GM18505 (cell line): Measurements from ENCODE around the gene LAGE3.

Source experiments
- ATAC-seq: cut with Tn5 transposase; IDR thresholded peaks from one replicate; pipeline ENCODE4 v1.9.1; 2021; ENCODE audit not compliant: unreplicated experiment
- POLR2A ChIP-seq: IDR thresholded peaks from 4 replicates; pipeline ENCODE4 v1.6.1; 2011; ENCODE audit warnings: borderline replicate concordance; ENCODE audit not compliant: insufficient read depth, insufficient read length; ENCODE audit errors: extremely low read depth

LAGE3 gene

DNA sequence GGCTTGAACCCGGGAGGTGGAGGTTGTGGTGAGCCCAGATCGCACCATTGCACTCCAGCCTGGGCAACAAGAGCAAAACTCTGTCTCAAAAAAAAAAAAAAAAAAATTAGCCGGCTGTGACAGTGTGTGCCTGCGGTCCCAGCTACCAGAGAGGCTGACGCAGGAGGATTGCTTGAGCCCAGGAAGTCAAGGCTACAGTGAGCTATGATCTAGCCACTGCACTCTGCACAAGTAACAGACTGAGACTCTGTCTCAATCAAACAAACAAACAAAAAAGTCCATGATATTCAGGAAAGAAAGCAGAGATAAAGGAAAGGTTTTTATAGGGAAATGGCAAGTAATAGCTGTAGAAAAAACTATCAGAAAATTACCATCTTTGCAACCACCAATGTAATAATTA lies 2.1 kb upstream of the LAGE3 start:
- no peak for ATAC-seq

DNA sequence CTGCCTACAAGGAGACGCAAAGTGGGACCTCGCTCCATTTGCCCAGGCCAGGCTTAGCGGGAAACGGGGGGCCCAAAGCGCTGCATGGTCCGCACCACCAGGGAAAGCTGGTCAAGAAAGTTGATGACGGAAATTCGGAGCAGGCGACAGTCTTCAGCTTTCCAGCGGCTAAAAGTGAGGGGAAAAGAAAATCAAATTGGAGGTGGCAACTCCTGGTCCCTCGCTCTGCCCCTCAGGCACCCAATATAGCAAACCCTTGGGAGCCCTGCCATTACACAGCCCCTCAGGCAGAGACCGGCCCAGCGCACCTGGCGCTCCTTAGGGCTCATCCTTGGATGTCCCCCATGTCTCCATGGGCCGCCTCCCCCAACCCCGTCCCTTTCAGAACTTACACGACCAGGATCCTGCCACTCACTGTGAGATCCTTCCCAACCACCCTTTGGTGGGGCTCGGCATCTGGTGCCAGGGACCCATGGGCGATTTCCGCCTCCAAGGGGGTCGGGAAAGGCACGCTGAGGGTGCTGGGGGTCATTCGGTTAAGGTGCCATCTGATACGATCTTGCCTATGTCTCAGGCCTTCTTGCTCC lies 1.1 kb downstream of the LAGE3 start:
- no peak for ATAC-seq
- TF ChIP-seq POLR2A: no peak

More for the DNA sequence above, 2.1 kb upstream of the LAGE3 start:
- no peak for TF ChIP-seq POLR2A

DNA sequence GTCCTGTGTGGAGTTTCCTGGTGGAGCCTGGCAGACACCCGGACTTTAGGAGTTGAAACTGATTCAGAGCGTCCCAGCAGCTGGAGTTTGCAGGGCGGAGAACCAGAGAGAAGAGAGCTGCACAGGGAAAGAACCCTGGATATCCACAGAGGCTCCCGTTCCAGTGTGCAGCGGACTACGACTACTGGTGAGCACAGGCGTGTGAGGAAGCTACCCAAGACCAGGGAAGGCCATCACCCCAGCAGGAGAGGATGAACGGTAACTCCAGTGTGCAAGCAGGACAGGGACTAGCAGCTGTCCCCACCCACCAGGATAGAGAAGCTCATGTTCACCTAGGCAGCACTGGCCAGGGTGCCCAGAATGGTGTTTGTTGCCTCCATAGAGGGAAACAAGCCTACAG lies 2.3 kb downstream of the LAGE3 start:
- ATAC-seq: no peak
- TF ChIP-seq POLR2A: no peak

DNA sequence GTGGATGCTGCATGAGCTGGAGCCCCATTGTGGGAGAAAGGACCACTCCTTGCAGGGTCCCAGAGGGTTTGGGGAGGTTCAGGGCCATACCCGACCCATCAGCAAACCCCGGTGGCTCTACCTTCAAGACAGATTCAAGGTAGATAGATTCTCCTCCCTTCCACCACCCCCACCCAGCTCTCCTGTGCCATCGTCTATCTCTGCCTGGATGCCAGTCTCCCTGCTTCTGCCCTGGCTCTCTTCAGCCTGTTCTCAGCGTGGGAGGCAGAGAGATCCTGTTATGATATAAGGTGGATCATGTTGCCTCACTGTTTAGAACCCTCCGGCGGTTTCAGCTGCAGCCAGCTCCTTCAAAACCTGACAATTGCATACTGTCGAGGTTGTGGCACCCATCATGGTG lies 5.4 kb downstream of the LAGE3 start:
- no peak for TF ChIP-seq POLR2A
- ATAC-seq: no peak

DNA sequence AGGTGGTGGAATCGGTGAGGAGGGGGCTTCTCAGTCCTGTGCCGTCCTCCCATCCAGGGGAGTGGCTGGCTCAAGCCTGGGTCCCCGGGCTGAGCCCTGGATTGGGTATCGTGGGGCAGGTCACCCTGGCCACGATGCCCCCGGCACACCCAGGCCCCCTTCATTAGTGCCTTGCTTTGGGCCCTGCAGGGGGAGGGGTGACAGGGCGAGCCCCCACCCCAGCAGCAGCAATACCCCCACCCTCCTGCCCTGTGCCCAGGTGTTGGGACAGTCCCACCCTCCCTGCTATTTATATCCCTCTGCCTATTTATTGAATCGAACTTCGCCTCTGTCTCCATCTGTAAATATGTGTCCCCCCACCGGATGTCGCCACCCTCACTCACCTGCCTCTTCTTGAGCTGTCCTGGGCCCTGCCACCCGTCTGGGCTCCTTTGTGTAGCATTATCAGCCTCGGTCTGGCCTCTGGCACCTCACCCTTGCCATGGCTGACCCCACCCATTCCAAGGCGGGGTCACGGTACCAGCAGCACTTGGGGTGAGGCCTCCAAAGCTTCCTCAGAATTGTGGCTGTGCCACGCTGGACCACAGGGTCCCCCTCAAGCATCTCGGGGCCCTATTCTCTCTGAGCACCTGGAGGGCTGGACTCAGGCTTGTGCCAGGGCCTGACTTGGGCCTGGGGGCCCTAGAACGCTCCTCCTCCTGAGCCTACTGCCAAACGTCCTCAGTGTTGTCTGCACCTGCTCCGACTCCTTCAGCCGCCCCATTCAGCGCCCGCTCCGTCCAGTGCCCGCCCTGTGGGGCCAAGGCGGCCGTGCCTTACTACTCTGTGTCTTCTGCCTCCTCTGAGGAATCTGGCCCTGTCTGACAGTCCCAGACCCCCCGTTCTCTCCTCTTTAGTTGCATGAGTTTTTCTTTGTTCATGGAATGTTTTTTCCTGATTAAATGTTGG lies 6.1 kb downstream of the LAGE3 start:
- no peak for ATAC-seq
- TF ChIP-seq POLR2A: no peak

DNA sequence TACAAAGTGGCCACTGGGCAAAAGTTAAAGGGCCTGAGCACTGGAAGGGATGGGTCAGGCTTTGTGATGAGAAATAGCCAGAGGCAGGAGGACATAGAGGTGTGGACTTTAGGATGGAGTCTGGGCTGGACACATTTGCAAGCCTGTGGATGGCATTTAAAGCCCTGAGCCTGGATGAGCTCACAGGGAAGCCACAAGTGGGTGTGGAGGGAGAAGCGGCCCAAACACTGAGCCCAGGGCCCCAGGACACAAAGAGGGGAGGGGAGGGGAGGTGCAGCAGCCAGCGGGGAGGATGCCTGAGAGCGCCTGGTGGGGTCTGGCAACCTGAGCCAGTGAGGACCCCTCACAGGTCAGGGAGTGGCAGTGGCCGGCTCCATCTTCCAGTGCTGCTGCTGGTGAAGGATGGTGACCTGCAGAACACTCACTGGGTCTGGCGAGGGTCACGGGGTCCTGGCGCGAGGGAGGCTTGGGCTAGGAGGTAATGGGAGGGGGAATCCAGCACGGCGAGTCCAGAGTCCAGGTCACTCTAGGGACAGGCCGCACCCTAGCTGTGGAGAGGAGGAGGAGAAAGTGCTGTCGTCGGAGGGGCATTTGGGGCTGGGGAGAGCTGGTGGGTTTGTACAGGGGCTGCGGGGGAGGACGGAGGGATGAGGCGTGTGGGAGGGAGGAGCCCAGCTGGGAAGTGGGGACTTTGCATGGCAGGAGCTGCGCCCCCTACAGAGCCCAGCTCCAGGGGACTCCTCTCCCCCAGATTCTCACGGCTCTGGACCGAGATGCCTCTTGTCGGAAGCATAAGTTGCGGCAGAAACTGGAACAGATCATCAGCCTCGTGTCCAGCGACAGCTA lies 7.0 kb downstream of the LAGE3 start:
- no peak for ATAC-seq
- no peak for TF ChIP-seq POLR2A

DNA sequence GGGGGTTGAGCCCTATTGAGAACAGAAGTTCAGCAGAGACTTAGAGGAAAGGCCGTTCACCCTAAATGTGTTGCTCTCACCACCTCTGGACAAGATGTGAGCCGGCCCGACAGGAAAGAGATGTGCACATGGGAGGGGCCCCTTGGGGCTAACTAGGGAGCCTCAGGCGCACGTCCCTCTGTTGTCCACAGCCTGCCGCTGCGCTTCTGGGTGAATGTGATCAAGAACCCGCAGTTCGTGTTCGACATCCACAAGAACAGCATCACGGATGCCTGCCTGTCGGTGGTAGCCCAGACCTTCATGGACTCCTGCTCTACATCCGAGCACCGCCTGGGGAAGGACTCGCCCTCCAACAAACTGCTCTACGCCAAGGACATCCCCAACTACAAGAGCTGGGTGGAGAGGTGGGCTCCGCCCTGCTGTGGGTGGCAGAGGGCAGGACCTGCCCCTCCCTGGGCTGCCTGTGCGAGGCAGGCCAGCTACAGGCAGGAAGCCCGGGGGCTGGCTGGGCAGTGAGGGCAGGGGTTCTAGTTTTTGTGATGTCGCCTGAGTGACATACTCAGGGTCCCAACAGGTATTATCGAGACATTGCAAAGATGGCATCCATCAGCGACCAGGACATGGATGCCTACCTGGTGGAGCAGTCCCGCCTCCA lies 8.0 kb downstream of the LAGE3 start:
- ATAC-seq: no peak
- TF ChIP-seq POLR2A: no peak

DNA sequence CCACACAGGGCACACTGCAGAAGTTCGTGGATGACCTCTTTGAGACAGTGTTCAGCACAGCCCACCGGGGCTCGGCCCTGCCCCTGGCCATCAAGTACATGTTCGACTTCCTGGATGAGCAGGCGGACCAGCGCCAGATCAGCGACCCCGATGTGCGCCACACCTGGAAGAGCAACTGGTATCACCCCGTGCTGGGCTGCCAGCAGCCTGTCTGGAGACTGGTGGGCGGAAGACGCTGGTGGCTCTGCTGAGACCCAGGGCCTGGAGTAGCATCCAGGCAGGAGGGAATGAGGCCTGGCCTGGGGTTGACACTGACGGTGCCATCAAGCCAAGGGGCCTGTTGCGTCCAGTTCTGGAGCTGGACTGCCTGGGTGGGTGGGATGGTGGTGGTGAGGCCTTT lies 8.6 kb downstream of the LAGE3 start:
- no peak for TF ChIP-seq POLR2A

DNA sequence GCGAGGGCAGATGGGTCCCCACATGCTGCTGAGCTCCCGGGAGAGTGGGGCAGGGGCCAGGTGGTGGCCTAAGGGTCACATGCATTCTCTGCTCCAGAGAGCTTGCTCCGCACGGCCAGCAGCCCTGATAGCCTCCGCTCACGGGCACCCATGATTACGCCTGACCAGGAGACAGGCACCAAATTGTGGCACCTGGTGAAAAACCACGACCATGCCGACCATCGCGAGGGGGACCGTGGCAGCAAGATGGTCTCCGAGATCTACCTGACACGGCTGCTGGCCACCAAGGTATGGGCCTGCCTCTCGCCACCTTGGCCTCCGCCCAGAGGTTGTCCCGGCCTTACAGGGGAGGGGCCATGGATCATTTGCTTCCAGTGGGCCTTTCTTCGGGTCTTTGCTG lies 9.2 kb downstream of the LAGE3 start:
- TF ChIP-seq POLR2A: no peak
- ATAC-seq: no peak

More for the DNA sequence above, 8.6 kb downstream of the LAGE3 start:
- no peak for ATAC-seq

DNA sequence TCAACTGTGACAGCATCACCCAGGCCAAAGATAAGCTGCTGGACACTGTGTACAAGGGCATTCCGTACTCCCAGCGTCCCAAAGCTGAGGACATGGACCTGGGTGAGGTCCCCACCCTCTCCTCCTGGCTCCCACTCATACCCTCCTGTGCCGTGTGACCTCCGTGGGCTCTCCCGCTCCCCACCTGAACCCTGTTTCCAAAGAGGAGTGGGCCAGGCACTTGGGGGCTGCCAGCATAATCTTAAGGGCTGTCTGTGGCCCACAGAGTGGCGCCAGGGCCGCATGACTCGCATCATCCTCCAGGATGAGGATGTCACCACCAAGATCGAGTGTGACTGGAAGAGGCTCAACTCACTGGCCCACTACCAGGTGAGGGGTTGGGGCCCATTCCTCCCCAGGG lies 10.0 kb downstream of the LAGE3 start:
- no peak for TF ChIP-seq POLR2A
- no peak for ATAC-seq

DNA sequence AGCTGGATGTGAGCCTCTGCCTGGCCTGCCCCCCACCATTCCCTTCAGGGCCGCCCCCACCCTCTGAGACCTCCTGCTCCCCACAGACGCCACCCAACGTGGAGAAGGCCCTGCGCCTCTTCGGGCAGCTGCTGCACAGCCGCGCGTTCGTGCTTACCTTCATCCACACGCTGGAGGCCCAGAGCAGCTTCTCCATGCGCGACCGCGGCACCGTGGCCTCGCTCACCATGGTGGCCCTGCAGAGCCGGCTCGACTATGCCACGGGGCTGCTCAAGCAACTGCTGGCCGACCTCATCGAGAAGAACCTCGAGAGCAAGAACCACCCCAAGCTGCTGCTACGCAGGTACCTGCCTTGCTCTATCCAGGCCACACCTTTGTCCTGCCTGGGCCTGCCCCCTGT lies 10.9 kb downstream of the LAGE3 start:
- no peak for ATAC-seq
- no peak for TF ChIP-seq POLR2A

DNA sequence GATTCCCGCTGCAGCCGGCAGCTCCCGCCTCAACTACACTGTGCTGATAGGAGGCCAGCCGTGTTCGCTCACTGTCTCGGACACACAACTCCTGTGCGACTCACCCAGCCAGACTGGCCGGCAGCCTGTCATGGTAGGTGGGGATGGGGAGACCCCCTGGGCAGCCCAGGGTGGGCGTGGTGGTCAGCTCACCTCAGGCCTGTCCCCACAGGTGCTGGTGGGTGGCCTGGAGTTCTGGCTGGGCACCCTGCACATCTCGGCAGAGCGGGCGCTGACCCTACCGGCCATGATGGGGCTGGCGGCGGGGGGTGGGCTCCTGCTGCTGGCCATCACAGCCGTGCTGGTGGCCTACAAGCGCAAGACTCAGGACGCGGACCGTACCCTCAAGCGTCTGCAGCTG lies 11.5 kb downstream of the LAGE3 start:
- ATAC-seq: no peak
- TF ChIP-seq POLR2A: no peak

DNA sequence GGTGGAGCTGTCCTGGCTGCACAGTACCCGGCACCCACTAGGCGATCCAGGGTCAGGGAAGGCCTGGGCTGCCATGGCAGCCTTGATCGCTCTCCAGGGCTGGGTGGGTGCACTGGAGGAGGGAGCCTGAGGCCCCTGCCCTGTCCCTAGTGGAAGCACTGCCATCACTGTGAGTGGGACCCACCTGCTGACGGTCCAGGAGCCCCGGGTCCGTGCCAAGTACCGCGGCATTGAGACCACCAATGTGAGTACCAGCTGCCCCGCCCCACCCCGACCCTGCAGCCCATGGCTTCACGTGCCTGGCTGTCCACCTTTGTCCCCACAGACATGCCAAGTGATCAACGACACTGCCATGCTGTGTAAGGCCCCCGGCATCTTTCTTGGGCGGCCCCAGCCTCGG lies 12.2 kb downstream of the LAGE3 start:
- TF ChIP-seq POLR2A: no peak
- ATAC-seq: no peak

DNA sequence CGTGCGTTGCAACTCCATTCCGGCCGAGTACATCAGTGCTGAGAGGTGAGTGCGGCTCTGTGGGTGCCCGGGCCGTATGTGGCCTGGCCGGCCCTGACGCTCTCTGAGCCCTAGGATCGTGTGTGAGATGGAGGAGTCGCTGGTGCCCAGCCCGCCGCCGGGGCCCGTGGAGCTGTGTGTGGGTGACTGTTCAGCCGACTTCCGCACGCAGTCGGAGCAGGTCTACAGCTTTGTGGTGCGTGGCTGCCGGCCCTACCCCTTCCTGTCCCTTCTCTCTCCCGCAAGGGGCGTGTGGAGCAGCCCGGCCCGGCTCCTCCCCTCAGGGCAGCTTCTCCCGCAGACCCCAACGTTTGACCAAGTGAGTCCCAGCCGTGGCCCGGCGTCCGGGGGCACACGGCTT lies 13.0 kb downstream of the LAGE3 start:
- TF ChIP-seq POLR2A: no peak

DNA sequence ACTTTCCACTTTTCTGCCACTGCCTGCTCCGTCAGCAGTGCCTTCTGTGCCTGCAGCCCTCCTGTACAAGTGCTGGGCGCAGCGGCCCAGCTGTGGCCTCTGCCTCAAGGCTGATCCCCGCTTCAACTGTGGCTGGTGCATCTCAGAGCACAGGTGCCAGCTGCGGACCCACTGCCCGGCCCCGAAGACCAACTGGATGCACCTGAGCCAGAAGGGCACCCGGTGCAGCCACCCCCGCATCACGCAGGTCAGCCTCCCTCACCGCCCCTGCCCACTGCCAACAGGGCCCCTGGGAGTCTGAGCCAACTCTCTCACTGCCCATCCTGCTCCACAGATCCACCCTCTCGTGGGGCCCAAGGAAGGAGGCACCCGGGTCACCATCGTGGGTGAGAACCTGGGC lies 13.5 kb downstream of the LAGE3 start:
- no peak for TF ChIP-seq POLR2A
- no peak for ATAC-seq

More for the DNA sequence above, 13.0 kb downstream of the LAGE3 start:
- no peak for ATAC-seq
